HCT116 (cell line): ENCODE data around the gene TRRAP. TPM values are rescaled to one million over a fixed set of nuclear protein-coding genes. Genes with fewer than 3 reads are reported as not detected.

ENCODE experiments used
- ATAC-seq: fragments of 200-7000 bp; cut with Tn5 transposase; 2 replicates; pipeline ENCODE4 v1.9.1; 2020; ENCODE audit warnings: mild to moderate bottlenecking, moderate library complexity
- BruUV-seq: library from RNA; stranded (reverse); fragments of 400-500 nt; replicated peaks from 2 replicates; lab custom pipeline; 2021; lab: Mats Ljungman, UMichigan
- CTCF ChIA-PET: fragments of 300-600 bp; sonication (Branson Sonifier 250); formaldehyde crosslinking; loops from one replicate; lab custom pipeline; 2021; ENCODE audit warnings: antibody characterized with exemption; lab: Charles Lee
- POLR2A ChIA-PET: fragments of 300-600, 350-600 bp; sonication (Branson Sonifier 250); formaldehyde crosslinking; loops from one replicate; lab custom pipeline; 2021; ENCODE audit warnings: antibody characterized with exemption; lab: Charles Lee
- RAD21 ChIA-PET, 2 experiments: fragments of 300-600 bp; sonication (Branson Sonifier 250); formaldehyde crosslinking; loops; one replicate each; lab custom pipeline; 2023; ENCODE audit warnings: low total read pairs in 2 of 2; ENCODE audit not compliant: uncharacterized antibody in 2 of 2, unreplicated experiment in 2 of 2, low non-redundant PET in 1 of 2; lab: Charles Lee
- DNase-seq: peaks from one replicate; pipeline ENCODE4 v3.0.0-alpha.2; 2010; ENCODE audit warnings: low read depth, low spot score
- H2AFZ ChIP-seq: fragments of 200-600 bp; shearing (Covaris generic), sonication (generic); 2 replicates; pipeline ENCODE4 v1.6.1; 2017; ENCODE audit warnings: low read depth, mixed run types, mixed read lengths, antibody characterized with exemption, low read length; ENCODE audit not compliant: poor library complexity, severe bottlenecking
- H3K27ac ChIP-seq: 2 replicates; pipeline ENCODE4 v1.5.1; 2012; ENCODE audit warnings: low read depth, low read length
- H3K27me3 ChIP-seq: fragments of 200-600 bp; sonication (generic); 2 replicates; pipeline ENCODE4 v1.6.1; 2016; ENCODE audit warnings: mixed run types, low read length, mixed read lengths; ENCODE audit not compliant: insufficient read depth
- H3K36me3 ChIP-seq, 2 experiments: fragments of 200-500 bp in 1 of 2; fragments of 200-600 bp in 1 of 2; sonication (Bioruptor generic) in 1 of 2; sonication (generic) in 1 of 2; 2 replicates each; pipeline versions ENCODE4 v1.5.1 to v1.6.1; 2014 to 2016; ENCODE audit warnings: low read length in 2 of 2, inconsistent platforms in 1 of 2, mixed read lengths in 1 of 2, mixed run types in 1 of 2; ENCODE audit not compliant: insufficient read depth in 2 of 2, control insufficient read depth in 1 of 2
- H3K4me1 ChIP-seq, 2 experiments: fragments of 200-600 bp in 1 of 2; sonication (generic) in 1 of 2; 2 replicates each; pipeline versions ENCODE4 v1.5.1 to v1.6.1; 2012 to 2017; ENCODE audit warnings: low read length in 2 of 2, inconsistent platforms in 1 of 2, mild to moderate bottlenecking in 1 of 2, mixed read lengths in 1 of 2, mixed run types in 1 of 2, moderate library complexity in 1 of 2; ENCODE audit not compliant: insufficient read depth in 2 of 2, control insufficient read depth in 1 of 2
- H3K4me2 ChIP-seq: fragments of 200-600 bp; sonication (generic); 2 replicates; pipeline ENCODE4 v1.6.1; 2017; ENCODE audit warnings: mixed run types, low read length, mixed read lengths
- H3K4me3 ChIP-seq, 2 experiments: fragments of 200-600 bp in 1 of 2; sonication (generic) in 1 of 2; replicated peaks in 1 of 2; 2 replicates each; pipeline ENCODE4 v1.5.1; 2011 to 2016; ENCODE audit warnings: low read length in 2 of 2, control low read depth in 1 of 2, low read depth in 1 of 2, mild to moderate bottlenecking in 1 of 2, mixed read lengths in 1 of 2, mixed run types in 1 of 2
- H3K79me2 ChIP-seq: fragments of 200-600 bp; sonication (generic); 2 replicates; pipeline ENCODE4 v1.6.1; 2017; ENCODE audit warnings: mild to moderate bottlenecking, mixed run types, low read length, moderate library complexity, mixed read lengths; ENCODE audit not compliant: insufficient read depth
- H3K9ac ChIP-seq: fragments of 200-600 bp; sonication (generic); 2 replicates; pipeline ENCODE4 v1.6.1; 2016; ENCODE audit warnings: low read length, mixed read lengths
- H3K9me2 ChIP-seq: fragments of 200-600 bp; sonication (generic), shearing (Covaris generic); 2 replicates; pipeline ENCODE4 v1.6.1; 2017; ENCODE audit warnings: mixed run types, mild to moderate bottlenecking, moderate library complexity; ENCODE audit not compliant: insufficient read depth
- H3K9me3 ChIP-seq, 2 experiments: fragments of 200-500 bp in 1 of 2; fragments of 200-600 bp in 1 of 2; sonication (Bioruptor generic) in 1 of 2; sonication (generic) in 1 of 2; 2 replicates each; pipeline ENCODE4 v1.6.1; 2014 to 2017; ENCODE audit warnings: low read length in 2 of 2, mixed read lengths in 2 of 2, inconsistent platforms in 1 of 2, low read depth in 1 of 2, mild to moderate bottlenecking in 1 of 2, mixed run types in 1 of 2, moderate library complexity in 1 of 2; ENCODE audit not compliant: control insufficient read depth in 1 of 2, insufficient read depth in 1 of 2
- H4K20me1 ChIP-seq: fragments of 200-600 bp; sonication (generic), shearing (Covaris generic); 2 replicates; pipeline ENCODE4 v1.6.1; 2017; ENCODE audit warnings: mixed run types, mild to moderate bottlenecking, moderate library complexity; ENCODE audit not compliant: insufficient read depth
- CBX3 ChIP-seq: IDR thresholded peaks from 2 replicates; pipeline ENCODE4 v1.6.1; 2012; ENCODE audit warnings: low read depth
- CEBPB ChIP-seq: IDR thresholded peaks from 2 replicates; pipeline ENCODE4 v1.6.1; 2012; ENCODE audit warnings: low read depth
- CTCF ChIP-seq, 3 experiments: fragments of 200-600 bp in 1 of 3; sonication (generic) in 1 of 3; IDR thresholded peaks in 2 of 3; conservative IDR thresholded peaks in 1 of 3; 2 replicates each; pipeline ENCODE4 v1.5.1; 2012 to 2017; ENCODE audit warnings: low read depth in 2 of 3, low read length in 2 of 3, antibody characterized with exemption in 1 of 3, borderline replicate concordance in 1 of 3, control low read depth in 1 of 3, mild to moderate bottlenecking in 1 of 3, mixed read lengths in 1 of 3, mixed run types in 1 of 3, moderate library complexity in 1 of 3; ENCODE audit not compliant: insufficient read depth in 1 of 3
- JUND ChIP-seq: IDR thresholded peaks from 2 replicates; pipeline ENCODE4 v1.6.1; 2012
- TCF7L2 ChIP-seq: IDR thresholded peaks from 2 replicates; pipeline ENCODE4 v1.7.0; 2011; ENCODE audit warnings: borderline replicate concordance, inconsistent platforms; ENCODE audit not compliant: insufficient read depth, insufficient read length; ENCODE audit errors: extremely low read depth
- YY1 ChIP-seq: IDR thresholded peaks from 2 replicates; pipeline ENCODE4 v1.6.1; 2011; ENCODE audit warnings: low read length, low read depth, moderate library complexity, mild to moderate bottlenecking; ENCODE audit not compliant: insufficient replicate concordance; ENCODE audit errors: extremely low read depth
- ZFX ChIP-seq: fragments of 450-650 bp; IDR thresholded peaks from 2 replicates; pipeline ENCODE4 v1.6.1; 2017
- intact Hi-C: fragments of 100-400 bp; cut with micrococcal nuclease; formaldehyde crosslinking; loops from 2 replicates; pipeline ENCODE4 v1.10.0; 2022
- total RNA-seq: library from RNA; stranded (reverse); gene quantifications from one replicate; pipeline ENCODE4 v1.2.1, GENCODE V29; 2021; ENCODE audit not compliant: unreplicated experiment

TRRAP gene
- total RNA-seq, 1 experiment from 2014 or later, result 44.5 TPM

DNA sequence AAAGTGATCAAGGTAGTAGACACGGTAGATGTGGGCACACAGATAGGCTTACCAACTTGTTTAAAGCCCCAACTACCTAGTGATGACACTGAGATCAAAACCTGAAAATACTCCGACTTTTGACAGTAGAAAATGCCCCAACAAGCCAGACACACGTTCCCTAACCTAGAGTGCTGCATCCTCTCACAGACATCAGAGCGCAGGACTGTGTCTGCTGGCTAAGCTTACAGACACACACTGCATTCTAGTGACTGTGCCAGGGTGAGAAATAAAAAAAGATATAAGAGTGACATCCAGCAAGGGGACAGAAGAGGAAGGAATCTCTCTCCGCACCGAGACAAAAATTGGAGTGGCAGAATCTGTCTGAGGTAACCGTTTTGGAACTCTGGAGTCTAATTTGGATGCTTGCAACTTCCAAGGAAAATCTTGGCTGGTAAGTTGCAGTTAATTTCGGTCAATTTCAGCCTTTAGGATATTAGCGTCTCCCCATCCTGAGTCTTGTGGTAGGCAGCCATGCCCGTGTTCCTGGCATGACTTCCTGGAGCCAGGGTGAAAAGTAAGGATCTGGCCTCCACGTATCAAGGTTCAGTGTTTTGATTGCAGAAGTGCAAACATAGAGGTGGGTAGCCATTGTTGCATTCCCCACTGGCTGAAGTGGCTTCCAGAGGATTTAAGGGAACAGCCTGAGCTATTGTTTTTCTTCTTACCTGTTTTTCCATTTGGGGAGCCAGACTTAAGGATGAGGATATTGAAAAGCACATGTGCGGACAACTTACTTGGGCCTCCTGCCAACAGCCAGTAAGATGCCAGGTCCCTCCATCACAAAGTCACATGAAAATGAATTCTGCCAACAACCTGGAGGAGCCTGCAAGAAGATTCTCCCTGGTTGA is 141.4 kb downstream of the TRRAP start:
- Histone ChIP-seq H3K79me2 (no peaks in the 10 kb centered on the region), H3K27ac (no peak overlapping the region), H3K9ac (no peak overlapping the region), H3K4me2 (no peak overlapping the region), H2AFZ (no peak overlapping the region), H3K36me3 (peaks cover 4 to 15% of the 10 kb centered on the region in 2 experiments; a peak in 2 of 4 replicates), H3K27me3 (no peaks in the 10 kb centered on the region), H4K20me1 (no peaks in the 10 kb centered on the region; the same call in none of the 2 replicates), H3K4me1 (peaks cover 0 to 4% of the 10 kb centered on the region in 2 experiments; a peak in 1 of 4 replicates), H3K9me2 (no peaks in the 10 kb centered on the region), H3K4me3 (no peak overlapping the region), H3K9me3 (no peaks in the 10 kb centered on the region)
- ChIA-PET POLR2A (no interaction called here), CTCF (no interaction called here), RAD21 (no interaction called here)
- intact Hi-C loops, result no loop called here
- no peak for DNase-seq
- no peak for TF ChIP-seq YY1
- no peak for TF ChIP-seq CTCF (IDR thresholded peaks at IDR 0.05 in 2 of 3, conservative IDR thresholded peaks at IDR 0.05 in 1 of 3; ENCODE audit: borderline replicate concordance in 1 of 3, insufficient read depth in 1 of 3, low read depth in 2 of 3, low read length in 2 of 3)
- no peak for TF ChIP-seq ZFX
- TF ChIP-seq CEBPB, result no peak
- no peak for TF ChIP-seq JUND
- no peak for TF ChIP-seq TCF7L2
- no peak for TF ChIP-seq CBX3
- no peak for ATAC-seq
- BruUV-seq, result no TSS peak
